SK-MEL-5 (cell line): ENCODE results near the gene PDE4B. TPM values are rescaled to one million over a fixed set of nuclear protein-coding genes. Genes with fewer than 3 reads are reported as not detected.
"Not testable (repeated sequence)": the region's sequence is repeated elsewhere in the genome, so short reads cannot be mapped to it uniquely, and the experiment has no call there.

Experiments
- DNase-seq: peaks from one replicate; pipeline ENCODE4 v3.0.0-alpha.2; 2016; ENCODE audit warnings: low read depth, low spot score
- in situ Hi-C: cut with HindIII; loops from 2 replicates; pipeline ENCODE4 v1.10.0; 2016; ENCODE audit warnings: low sequenced_read_pairs, high pct_unique_total_duplicates, low pct_unique_long_range_greater_than_20kb
- total RNA-seq: library from RNA; depleted of rRNA; stranded (reverse); fragments of >200 nt; shearing (Covaris generic); gene quantifications from 2 replicates; pipeline ENCODE4 v1.2.3, GENCODE V29; 2014

The PDE4B gene
- total RNA-seq, 1 experiment from 2014 or later: 26.1 TPM

DNA sequence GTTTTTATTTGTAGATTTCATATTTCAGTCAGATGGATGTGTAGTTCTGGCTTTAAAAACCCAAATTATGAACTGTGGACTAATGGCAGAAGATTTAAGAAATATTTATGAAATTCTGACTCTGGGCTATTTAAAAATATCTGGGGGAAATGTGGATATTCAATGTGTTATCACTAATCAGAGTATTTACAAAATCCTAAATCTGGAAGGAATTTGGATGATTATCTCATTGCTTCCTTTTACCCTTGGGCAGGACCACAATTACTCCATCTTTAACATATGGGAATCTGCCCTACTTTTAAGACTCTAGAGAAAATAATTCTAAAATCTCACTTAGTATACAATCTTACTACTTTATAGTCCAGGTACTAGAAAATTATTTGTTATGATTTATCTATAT, 203.2 kb downstream of the PDE4B start:
- no peak for DNase-seq
- in situ Hi-C loops: no loop called here

DNA sequence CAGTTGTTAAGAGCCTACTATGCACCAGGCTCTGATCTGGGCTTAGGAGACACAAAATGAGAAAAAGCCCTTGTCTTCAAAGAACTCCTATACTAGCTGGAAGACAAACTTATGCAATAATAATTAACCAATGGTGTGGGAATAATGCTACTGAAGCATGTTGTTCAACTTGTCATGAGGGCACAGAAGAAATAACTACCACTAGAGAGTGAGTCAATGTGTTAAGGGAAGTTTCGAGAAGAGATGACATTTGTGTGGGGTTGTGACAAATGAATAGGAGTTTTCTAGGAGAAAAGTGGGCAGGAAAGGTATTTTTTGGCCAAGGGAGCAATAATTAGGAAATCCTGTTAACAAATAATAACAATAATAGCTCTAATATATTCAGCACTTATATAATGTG, 205.0 kb downstream of the PDE4B start:
- in situ Hi-C loops: no loop called here

DNA sequence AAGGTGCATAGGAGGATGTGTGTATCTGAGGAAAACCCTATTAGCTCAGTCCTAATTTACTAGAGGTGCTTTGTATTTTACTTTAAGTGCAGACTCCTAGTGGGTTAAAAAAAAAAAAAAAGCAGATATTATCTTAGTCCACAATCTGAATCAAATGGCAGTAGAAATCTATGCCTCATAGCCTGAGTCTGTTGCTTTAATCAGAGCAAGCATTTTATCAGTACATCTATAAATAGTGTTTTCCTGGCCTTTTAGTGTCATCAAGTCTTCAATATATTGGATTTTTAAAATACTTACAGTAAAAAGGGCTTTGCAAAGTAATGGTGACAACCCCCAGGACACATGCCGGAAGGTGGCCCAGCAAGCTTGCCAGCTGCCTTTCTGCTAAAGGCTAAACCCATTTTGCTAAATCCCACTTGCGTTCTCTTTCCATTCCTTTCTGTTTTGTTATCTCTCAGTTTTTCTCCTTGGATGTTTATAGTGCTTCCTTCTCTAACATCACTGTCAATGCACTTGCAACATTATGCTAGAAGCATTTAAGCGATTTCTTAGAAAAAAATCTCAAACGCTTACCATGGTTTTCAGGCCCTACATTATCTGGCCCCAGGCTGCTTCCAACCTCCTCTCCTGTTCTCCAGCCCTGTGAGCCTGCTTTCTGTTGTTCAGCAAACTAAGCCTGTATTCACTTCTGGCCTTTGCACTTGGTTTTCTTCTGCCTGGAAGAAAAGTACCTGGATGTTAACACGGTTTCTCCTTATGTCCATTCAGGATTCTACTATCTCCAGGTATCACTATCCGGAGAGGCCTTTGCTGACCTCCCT, 206.3 kb downstream of the PDE4B start:
- in situ Hi-C loops: no loop called here
- DNase-seq: no peak

More for the DNA sequence above, 205.0 kb downstream of the PDE4B start:
- DNase-seq: no peak

DNA sequence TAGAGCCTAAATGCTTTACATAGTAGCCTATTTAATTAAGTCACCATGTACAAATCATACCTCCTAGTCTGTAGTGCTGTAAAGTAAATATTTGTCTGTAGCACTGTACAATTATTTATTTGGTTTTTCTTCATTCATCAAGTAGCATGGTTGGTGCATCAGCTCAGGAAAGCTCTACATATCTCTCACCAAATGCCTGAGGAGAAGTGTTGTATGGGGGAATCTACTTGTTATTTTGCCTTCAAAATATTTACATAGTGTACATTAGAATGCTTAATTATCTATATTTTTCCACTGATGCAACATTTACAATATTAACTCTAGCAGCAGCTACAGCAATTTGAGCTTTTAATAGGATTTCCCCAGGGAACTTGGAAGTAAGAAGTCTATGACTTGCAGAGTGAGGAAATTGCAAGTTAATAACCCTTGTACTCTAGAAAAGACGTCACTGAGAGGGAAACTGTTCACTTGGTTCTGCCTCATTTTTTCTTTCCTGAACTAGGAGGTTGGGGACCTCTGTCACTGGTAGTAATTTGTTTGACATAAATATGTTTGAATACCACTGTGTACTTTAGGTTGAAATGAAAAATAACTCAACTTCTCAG, 207.4 kb downstream of the PDE4B start:
- in situ Hi-C loops: no loop called here
- DNase-seq: no peak

DNA sequence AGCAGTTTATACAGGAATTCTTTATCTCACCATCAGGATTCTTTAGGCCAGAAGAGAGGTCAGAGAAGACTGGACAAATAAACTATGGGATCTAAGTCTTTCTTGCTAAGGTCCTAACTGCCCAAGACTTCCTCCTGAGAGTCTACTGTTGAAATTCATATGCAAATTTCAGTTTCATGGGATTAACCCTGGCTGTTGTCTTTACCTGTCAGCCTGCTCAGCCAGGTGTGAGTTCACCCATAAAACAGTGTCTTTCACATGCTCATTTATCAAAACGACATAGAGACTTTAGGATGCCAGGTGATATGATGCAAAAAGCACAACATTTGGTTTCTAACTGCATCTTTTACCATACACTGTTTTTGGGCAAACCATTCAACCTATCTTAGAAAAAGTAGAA, 211.0 kb downstream of the PDE4B start:
- no peak for DNase-seq
- in situ Hi-C loops: no loop called here

DNA sequence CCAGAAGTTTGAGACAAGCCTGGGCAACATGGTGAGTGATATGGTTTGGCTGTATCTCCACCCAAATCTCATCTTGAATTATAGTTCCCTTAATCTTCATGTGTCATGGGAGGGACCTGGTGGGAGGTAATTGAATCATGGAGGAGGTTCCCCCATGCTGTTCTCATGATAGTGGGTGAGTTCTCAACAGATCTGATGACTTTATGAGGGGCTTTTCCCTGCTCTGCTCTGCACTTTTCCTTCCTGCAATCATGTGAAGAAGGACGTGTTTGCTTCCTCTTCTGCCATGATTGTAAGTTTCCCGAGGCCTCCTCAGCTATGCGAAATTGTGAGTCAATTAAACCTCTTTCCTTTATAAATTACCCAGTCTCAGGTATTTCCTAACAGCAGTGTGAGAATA, 213.8 kb downstream of the PDE4B start:
- in situ Hi-C loops, DNase-seq: not testable (repeated sequence)

DNA sequence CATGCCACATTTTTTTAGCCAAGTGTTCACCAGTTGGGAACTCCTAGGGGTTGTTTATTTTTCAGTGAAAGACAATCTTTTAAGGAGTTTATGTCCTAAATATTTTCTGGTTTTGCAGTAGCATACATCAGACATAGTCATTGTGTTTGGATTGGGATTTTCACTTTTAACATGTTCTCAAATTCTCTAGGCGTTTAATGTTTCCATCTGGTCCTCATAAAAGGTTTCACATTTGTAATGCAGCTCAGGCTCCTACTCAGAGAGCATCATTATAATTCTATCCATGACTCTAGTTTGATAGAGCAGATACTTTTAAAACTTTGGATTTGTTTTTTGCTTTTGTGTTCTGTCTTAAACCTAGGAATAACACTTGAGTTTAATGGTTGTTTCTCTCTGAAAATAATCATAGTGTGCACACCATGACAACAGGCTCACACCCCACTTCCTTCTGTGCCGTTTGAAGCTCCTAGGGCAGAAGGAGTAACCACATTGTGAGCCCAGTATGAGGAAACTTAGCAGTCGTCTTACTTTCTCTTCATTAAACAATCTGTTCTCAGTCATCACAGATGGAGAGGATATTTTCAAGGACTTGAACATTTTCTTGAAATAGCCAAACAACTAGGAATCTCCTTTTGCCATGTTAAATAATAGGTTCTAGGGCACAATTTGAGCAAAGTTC, 219.6 kb downstream of the PDE4B start:
- in situ Hi-C loops: no loop called here
- DNase-seq: no peak

DNA sequence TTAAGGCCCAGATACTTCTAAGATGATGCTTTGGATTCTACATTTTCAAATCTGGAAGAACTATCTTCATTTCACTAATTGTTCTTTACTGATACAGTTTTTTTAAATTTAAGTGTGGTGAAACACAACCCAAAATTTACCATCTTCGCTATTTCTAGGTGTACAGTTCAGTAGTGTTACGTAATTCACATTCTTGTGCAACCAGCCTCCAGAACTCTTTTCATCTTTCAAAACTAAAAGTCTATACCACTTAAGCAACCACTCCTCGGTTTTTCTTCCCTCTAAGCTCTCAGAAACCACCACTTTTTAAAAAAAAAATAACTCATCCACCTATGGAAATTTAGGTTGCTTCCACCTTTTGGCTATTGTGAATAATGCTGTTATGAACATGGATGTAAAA, 220.7 kb downstream of the PDE4B start:
- no peak for DNase-seq
- in situ Hi-C loops: no loop called here

DNA sequence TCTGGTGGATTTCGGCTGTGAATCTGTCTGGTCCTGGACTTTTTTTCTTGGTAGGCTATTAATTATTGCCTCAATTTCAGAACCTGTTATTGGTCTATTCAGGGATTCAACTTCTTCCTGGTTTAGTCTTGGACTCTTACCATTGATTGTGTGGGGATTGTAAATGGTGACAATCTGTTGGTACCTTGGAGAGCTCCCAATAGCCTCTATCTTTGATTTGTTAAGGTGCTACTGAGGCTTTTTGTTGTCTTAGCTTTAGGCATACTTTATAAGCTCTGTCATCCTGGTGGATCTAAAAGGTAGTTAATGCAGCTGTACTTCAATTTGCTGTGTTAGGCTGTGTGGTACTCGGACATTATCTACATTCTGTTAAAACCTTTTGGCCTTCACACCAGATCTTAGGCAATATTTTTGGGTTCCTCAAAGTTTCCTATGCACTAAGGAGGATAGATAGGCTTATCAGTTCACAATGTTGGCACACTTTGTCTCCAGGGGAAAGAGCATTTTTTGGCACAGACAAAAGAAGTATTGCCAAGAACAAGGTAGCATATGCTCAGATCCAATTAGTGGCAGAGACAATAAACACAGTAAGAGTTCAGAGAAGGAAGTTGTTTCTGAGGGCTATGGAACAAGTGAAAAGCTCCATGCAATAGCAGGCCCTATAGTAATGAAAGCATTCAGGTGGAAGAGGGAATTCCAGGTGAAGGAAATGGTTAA, 230.4 kb downstream of the PDE4B start:
- DNase-seq: no peak
- in situ Hi-C loops: no loop called here

DNA sequence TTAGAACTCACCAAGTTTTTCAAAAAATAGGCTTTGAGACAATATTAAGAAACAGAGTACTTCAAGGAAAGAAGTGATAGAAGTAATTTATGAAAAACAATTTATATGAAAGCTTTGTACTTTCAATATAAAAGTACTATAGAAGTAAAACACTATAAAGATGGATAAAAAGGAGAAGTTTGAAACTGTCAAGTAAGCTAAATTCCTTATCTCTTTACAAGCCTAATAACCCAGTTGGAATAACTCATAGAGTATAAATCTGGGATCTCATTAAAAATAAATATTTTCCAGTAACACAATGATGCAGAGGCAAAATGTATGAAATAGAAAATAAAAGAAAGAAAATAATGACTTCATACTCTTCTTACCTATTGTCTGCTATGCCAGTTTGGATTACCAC, 232.5 kb downstream of the PDE4B start:
- DNase-seq: no peak
- in situ Hi-C loops: no loop called here

DNA sequence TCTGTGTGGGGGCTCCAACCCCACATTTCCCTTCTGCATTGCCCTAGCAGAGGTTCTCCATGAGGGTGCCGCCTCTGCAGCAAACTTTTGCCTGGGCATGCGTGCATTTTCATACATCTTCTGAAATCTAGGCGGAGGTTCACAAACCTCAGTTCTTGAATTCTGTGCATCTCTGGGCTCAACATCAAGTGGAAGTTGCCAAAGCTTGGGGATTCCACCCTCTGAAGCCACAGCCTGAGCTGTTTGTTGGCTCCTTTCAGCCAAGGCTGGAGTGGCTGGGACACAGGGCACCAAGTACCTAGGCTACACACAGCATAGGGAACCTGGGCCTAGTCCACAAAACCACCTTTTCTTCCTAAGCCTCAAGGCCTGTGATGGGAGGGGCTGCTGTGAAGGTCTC, 235.3 kb downstream of the PDE4B start:
- in situ Hi-C loops: no loop called here

DNA sequence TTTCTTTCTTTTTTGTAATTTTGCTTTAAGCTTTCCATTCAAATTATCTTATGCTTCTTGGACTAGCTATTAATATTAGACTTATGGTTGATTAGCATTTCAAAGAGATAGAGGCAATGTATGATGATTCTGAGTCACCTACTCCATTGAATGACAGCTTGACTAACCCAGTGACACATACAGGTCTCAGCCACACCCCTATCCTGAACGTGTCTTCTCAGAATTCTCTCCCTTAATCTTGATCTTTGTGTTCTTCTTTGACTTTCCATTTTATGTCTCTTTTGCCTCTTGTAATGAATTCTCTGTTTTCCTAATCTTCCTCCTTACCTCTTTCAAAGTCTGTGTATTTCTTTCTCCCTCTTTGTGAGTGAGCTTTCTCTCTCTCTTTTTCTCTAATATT, 241.1 kb downstream of the PDE4B start:
- DNase-seq: no peak
- in situ Hi-C loops: no loop called here

More for the DNA sequence above, 235.3 kb downstream of the PDE4B start:
- DNase-seq: no peak

DNA sequence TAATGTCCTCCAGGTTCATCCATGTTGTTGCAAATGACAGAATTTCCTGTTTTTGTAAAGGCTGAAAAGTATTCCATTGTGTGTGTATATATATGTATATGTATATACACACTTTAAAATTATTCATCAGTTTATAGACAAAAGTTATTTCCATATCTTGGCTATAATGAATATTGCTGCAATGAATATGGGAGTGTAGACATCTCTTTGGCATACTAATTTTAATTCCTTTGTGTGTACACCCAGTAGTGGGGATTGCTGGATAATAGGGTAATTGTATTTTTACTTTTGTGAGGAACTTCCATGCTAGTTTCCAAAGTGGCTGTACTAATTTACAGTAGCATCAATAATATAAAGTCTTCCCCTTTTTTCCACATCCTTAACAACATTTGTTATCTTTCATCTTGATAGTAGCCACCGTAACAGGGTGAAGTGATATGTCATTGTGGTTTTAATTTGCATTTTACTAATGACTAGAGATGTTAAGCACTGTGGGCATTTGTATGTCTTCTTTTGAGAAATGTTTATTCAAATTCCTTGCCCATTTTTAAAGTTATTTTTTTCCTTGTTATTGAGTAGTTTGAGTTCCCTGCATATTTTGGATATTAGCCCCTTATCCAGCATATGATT, 243.0 kb downstream of the PDE4B start:
- DNase-seq: no peak
- in situ Hi-C loops: no loop called here

DNA sequence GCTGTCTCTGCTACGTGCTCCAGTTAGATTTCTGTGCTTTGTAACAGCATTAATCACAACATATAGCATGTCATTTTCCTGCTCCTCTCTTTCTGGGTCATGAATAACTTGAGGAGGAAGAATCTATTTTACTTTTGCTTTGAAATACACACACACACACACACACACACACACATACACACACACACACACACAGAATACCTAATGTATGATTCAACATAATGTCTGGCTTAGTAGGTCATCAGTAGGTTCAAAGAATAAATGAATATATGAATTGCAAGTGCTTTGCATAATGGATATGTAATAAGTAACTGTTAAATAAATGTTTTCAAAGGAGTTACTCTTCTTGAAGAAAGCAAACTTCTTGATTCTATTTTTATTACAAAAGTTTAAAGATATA, 249.0 kb downstream of the PDE4B start:
- no peak for DNase-seq
- in situ Hi-C loops: no loop called here

DNA sequence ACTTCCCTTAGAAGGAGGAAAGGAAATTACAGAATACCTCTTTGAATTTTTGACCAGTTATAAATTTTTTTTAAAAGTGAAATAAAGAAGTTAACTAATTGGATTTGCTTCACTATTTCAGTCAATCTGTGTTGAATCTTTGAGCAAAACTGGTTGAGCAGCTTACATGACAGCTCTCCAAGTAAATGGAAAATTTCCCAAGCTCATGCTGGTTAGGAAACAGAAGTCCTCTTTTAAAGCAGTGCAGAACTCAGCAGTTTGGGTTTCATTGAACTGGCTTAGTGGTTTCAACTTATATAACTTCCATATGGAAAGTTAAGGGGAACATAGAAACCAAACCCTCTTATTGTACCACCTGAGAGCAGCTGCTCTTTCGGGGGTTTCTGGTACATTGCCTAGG, 250.5 kb downstream of the PDE4B start:
- in situ Hi-C loops: no loop called here
- DNase-seq: peak; percentile 53

DNA sequence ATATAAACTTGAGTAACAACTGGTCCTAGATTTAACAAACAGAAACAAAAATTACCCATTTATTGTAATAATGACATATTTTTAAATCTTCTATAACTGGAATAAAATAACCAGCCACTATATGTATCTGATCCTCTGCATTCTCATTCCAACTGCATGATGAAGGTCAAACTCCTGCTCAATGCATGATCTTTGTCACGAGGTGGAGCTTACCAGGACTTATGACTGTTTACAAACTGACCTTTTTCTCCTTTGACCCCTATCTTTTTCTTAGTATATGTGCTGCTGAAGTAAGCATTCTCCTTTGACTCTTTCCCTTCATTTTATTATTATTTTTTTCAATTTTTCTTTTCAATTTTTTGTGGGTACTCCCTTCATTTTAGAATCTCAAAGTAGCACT, 252.2 kb downstream of the PDE4B start:
- in situ Hi-C loops: no loop called here

DNA sequence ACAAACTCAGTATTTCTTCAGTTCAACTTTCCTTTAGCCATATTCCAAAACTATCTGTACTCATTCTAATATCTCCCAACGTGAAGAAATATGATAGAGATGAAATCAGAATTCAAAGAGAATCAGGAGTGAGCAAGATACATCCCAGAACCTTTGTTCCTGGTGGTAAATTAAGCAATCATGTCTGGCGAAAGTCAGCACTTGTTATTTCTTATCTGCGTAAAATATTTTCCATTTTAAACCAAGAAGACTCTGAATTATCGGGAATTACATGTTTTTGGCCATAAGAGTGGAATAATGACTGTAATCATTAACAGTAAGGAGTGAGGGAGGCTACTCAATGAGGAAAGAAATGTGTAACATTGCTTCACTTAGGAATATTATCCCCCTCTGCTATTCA, 253.7 kb downstream of the PDE4B start:
- DNase-seq: no peak
- in situ Hi-C loops: no loop called here

More for the DNA sequence above, 252.2 kb downstream of the PDE4B start:
- DNase-seq: peak; percentile 70

DNA sequence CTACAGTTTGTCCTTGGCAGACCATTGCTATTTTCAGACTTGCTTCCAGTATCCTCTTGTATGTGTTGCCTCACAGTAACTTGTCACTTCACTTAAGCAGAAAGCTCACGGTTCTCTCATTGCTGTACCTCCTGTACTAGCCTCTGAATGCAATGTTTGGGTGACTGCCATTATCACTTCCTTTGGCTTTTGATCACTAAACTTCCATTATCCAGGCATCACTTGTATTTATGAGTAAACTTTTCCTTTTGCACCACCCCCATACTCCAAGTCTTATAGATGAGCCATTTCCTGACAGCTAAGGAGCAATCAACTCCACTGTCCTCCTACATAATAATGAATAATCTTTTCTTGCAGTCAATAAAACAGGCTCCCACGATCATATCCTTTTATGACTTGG, 255.3 kb downstream of the PDE4B start:
- DNase-seq: no peak
- in situ Hi-C loops: no loop called here
